Measurements from ENCODE around the gene ARID1A.

DNA sequence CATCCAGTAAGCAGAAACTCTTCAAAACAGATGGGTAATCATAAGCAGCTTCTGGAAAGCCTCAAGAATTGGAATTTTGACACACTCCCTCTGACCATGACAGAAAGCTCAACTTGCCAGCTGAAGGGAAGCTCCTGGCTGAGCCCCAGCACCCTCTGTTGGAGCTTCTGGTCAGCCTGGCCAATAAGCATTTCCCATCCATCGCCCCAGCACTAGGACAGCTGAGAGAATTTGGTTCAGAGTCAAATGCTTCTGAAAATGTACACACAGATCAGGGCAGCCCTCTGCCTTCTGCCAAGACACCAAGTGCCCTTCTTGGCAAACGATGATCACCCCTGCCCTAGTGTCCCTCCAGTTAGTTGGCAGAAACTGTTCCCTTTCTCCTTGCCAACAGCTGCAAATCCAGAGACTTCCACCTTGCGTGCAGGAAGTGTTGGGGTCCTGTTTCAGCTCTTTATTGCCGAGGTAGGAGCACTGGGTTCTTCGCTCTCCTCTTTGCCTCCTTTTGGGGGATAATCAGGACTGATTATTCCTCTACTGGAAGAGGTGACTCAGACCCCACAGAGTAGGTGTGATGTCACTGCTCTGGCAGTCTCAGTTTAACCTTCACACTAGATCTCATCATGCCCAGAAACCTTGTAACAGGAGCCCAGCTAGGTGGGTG is 103.8 kb downstream of the ARID1A start:
- no peak for TF ChIP-seq POLR2A (IDR thresholded peaks at IDR 0.05; ENCODE audit: control extremely low read depth in 1 of 2, low read depth in 2 of 2, low read length in 2 of 2)
- TF ChIP-seq, protein P1, sequence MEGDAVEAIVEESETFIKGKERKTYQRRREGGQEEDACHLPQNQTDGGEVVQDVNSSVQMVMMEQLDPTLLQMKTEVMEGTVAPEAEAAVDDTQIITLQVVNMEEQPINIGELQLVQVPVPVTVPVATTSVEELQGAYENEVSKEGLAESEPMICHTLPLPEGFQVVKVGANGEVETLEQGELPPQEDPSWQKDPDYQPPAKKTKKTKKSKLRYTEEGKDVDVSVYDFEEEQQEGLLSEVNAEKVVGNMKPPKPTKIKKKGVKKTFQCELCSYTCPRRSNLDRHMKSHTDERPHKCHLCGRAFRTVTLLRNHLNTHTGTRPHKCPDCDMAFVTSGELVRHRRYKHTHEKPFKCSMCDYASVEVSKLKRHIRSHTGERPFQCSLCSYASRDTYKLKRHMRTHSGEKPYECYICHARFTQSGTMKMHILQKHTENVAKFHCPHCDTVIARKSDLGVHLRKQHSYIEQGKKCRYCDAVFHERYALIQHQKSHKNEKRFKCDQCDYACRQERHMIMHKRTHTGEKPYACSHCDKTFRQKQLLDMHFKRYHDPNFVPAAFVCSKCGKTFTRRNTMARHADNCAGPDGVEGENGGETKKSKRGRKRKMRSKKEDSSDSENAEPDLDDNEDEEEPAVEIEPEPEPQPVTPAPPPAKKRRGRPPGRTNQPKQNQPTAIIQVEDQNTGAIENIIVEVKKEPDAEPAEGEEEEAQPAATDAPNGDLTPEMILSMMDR (IDR thresholded peaks at IDR 0.05; ENCODE audit: control extremely low read depth in 1 of 3, insufficient read depth in 1 of 3, low read depth in 1 of 3, low read length in 3 of 3), result no peak

All from H1 (cell line).